Upper lobe of left lung (tissue), 4 donors: ENCODE measurements around the gene HABP4.

Experiments
- CTCF ChIP-seq, 6 experiments: fragments of 450-650 bp in 4 of 6; fragments of 200-600 bp in 2 of 6; sonication (generic) in 2 of 6; IDR thresholded peaks; one replicate each; pipeline ENCODE4 v1.5.1; 2016 to 2019; ENCODE audit warnings: antibody characterized with exemption in 6 of 6
- EP300 ChIP-seq, 4 donors: sonication (generic); formaldehyde crosslinking; IDR thresholded peaks; one replicate each; pipeline ENCODE4 v1.5.1; 2017; ENCODE audit warnings: antibody characterized with exemption in 4 of 4, control low read depth in 2 of 4
- POLR2AphosphoS5 ChIP-seq, 2 donors: sonication (generic); formaldehyde crosslinking; IDR thresholded peaks; one replicate each; pipeline ENCODE4 v1.5.1; 2017; ENCODE audit warnings: antibody characterized with exemption in 2 of 2

GRCh38 chr9:96413302-96414221, 36.4 kb upstream of the HABP4 start:
- no peak for TF ChIP-seq CTCF (IDR thresholded peaks at IDR 0.05)
- TF ChIP-seq POLR2AphosphoS5 (IDR thresholded peaks at IDR 0.05), result no peak
- TF ChIP-seq EP300 (IDR thresholded peaks at IDR 0.05), result no peak
